Prostate gland (tissue), 2 donors: ENCODE data around the gene AFF4. TPM values are rescaled to one million over a fixed set of nuclear protein-coding genes. Genes with fewer than 3 reads are reported as not detected.
A peak's percentile ranks its signal among the peaks of the same experiment; 100 is the strongest.

Experiments used
- DNase-seq: peaks from one replicate; pipeline ENCODE4 v3.0.0-alpha.2; 2019; ENCODE audit warnings: low spot score
- H3K27ac ChIP-seq, 2 donors: fragments of 200-600 bp; sonication (generic); 2 replicates each; pipeline ENCODE4 v1.5.1; 2017 to 2019
- H3K27me3 ChIP-seq: fragments of 200-600 bp; sonication (generic); replicated peaks from 2 replicates; pipeline ENCODE4 v1.5.1; 2019; ENCODE audit not compliant: insufficient read depth
- H3K36me3 ChIP-seq, 2 donors: fragments of 200-600 bp; sonication (generic); 1 replicate in 1 of 2; 2 replicates in 1 of 2; pipeline versions ENCODE4 v1.5.1 to v1.8.1; 2017 to 2019
- H3K4me1 ChIP-seq: fragments of 200-600 bp; sonication (generic); replicated peaks from 2 replicates; pipeline ENCODE4 v1.5.1; 2019
- H3K4me3 ChIP-seq, 2 donors: fragments of 200-600 bp; sonication (generic); 2 replicates each; pipeline ENCODE4 v1.5.1; 2017 to 2019
- H3K9me3 ChIP-seq: fragments of 200-600 bp; sonication (generic); 2 replicates; pipeline ENCODE4 v1.5.1; 2017
- CTCF ChIP-seq, 4 experiments: fragments of 200-600 bp in 2 of 4; fragments of 450-650 bp in 2 of 4; sonication (generic) in 2 of 4; IDR thresholded peaks; 1 replicate in 3 of 4; 2 replicates in 1 of 4; pipeline ENCODE4 v1.5.1; 2016 to 2019; ENCODE audit warnings: antibody characterized with exemption in 4 of 4, mild to moderate bottlenecking in 2 of 4, moderate library complexity in 2 of 4
- POLR2A ChIP-seq: fragments of 450-650 bp; IDR thresholded peaks from one replicate; pipeline ENCODE4 v1.6.1; 2016; ENCODE audit warnings: antibody characterized with exemption, mild to moderate bottlenecking
- POLR2AphosphoS5 ChIP-seq: sonication (generic); formaldehyde crosslinking; IDR thresholded peaks from one replicate; pipeline ENCODE4 v1.6.1; 2017; ENCODE audit warnings: antibody characterized with exemption
- WGBS: methylation state at CpG from one replicate; pipeline ENCODE4 v1.1.5; 2018; 5-methylcytosine and 5-hydroxymethylcytosine counted together
- intact Hi-C: fragments of 100-400 bp; cut with DNase I; formaldehyde crosslinking; loops from one replicate; pipeline ENCODE4 v1.14.2; 2022
- total RNA-seq, 2 donors: library from RNA; depleted of rRNA; stranded (reverse); fragments of >200 nt; gene quantifications; one replicate each; pipeline ENCODE4 v1.1.0, GENCODE V29; 2016

AFF4 gene
- total RNA-seq, 2 donors from 2014 or later = 57.2 to 105 TPM

GRCh38 chr5:132838516-132839282 is 124.7 kb downstream of the AFF4 start:
- no peaks in the 10 kb centered on the region for H3K36me3 ChIP-seq
- intact Hi-C loops = no loop called here
- peak overlapping the region; percentile 91 to 98 for H3K27ac ChIP-seq
- H3K4me3 ChIP-seq = no peak overlapping the region
- no peaks in the 10 kb centered on the region for H3K9me3 ChIP-seq
- H3K27me3 ChIP-seq = no peaks in the 10 kb centered on the region
- TF ChIP-seq POLR2AphosphoS5 (no peak), POLR2A (no peak), CTCF (IDR thresholded peaks at IDR 0.05) (no peak)
- peaks cover 9% of the 10 kb centered on the region for H3K4me1 ChIP-seq
- no peak for DNase-seq
- 49% methylated on average over 3 of the region's 3 CpGs for WGBS

GRCh38 chr5:132837868-132838267 is 125.6 kb downstream of the AFF4 start:
- Histone ChIP-seq H3K36me3 (no peaks in the 10 kb centered on the region), H3K9me3 (no peaks in the 10 kb centered on the region), H3K27me3 (no peaks in the 10 kb centered on the region), H3K4me1 (peaks cover 9% of the 10 kb centered on the region), H3K4me3 (no peak overlapping the region), H3K27ac (peak overlapping the region; percentile 91 to 98)
- DNase-seq = peak; percentile 64
- TF ChIP-seq CTCF (IDR thresholded peaks at IDR 0.05) (no peak), POLR2A (no peak), POLR2AphosphoS5 (peak; percentile 73)
- whole genome bisulfite sequencing = 42% methylated on average over 2 of the region's 2 CpGs
- intact Hi-C loops = no loop called here

GRCh38 chr5:132836852-132837251 is 126.6 kb downstream of the AFF4 start:
- 100% methylated on average over 1 of the region's 1 CpG for WGBS
- Histone ChIP-seq H3K4me1 (peaks cover 9% of the 10 kb centered on the region), H3K27me3 (no peaks in the 10 kb centered on the region), H3K4me3 (no peak overlapping the region), H3K36me3 (no peaks in the 10 kb centered on the region), H3K9me3 (no peaks in the 10 kb centered on the region), H3K27ac (peak overlapping the region; percentile 91 to 98)
- no peak for TF ChIP-seq POLR2AphosphoS5
- TF ChIP-seq CTCF (IDR thresholded peaks at IDR 0.05) = no peak
- TF ChIP-seq POLR2A = no peak
- intact Hi-C loops = no loop called here
- DNase-seq = no peak

GRCh38 chr5:132834057-132834456 is 129.4 kb downstream of the AFF4 start:
- TF ChIP-seq POLR2AphosphoS5 (no peak), POLR2A (no peak), CTCF (IDR thresholded peaks at IDR 0.05) (no peak)
- WGBS = 98% methylated on average over 3 of the region's 3 CpGs
- peaks cover 9% of the 10 kb centered on the region for H3K4me1 ChIP-seq
- H3K27me3 ChIP-seq = no peaks in the 10 kb centered on the region
- H3K27ac ChIP-seq = no peak overlapping the region
- no peak overlapping the region for H3K4me3 ChIP-seq
- DNase-seq = no peak
- H3K36me3 ChIP-seq = no peaks in the 10 kb centered on the region
- intact Hi-C loops = loop anchor here (5.0 kb wide), 1 partner anchor 33 kb away; the partner anchor contains the start of genes GDF9 and UQCRQ
- no peaks in the 10 kb centered on the region for H3K9me3 ChIP-seq

- no peak overlapping the region for H3K4me3 ChIP-seq
- no peak for DNase-seq
- no peak for TF ChIP-seq POLR2A
- no peak for TF ChIP-seq CTCF (IDR thresholded peaks at IDR 0.05)
- TF ChIP-seq POLR2AphosphoS5 = no peak
- no peak overlapping the region for H3K27ac ChIP-seq
- H3K36me3 ChIP-seq = no peaks in the 10 kb centered on the region
- intact Hi-C loops = loop anchor here (5.0 kb wide), 1 partner anchor 35 kb away; the partner anchor contains the start of genes GDF9 and UQCRQ
- no peaks in the 10 kb centered on the region for H3K27me3 ChIP-seq
- H3K9me3 ChIP-seq = no peaks in the 10 kb centered on the region
- H3K4me1 ChIP-seq = peaks cover 8% of the 10 kb centered on the region
- 91% methylated on average over 5 of the region's 5 CpGs for WGBS
Observed at GRCh38 chr5:132832612-132833011, 130.8 kb downstream of the AFF4 start.
